Posterior cingulate gyrus (tissue), 11 donors: ENCODE results near the gene APC2.

Experiments used
- DNase-seq, 10 donors: peaks; one replicate each; pipeline versions ENCODE4 v3.0.0 to v3.0.0-alpha.2; 2020 to 2021; ENCODE audit warnings: mixed read lengths in 3 of 10
- intact Hi-C: fragments of 100-400 bp; cut with DNase I; formaldehyde crosslinking; loops from one replicate; pipeline ENCODE4 v1.15.1; 2023

Gene APC2

GRCh38 chr19:1457892-1458291 lies 8.0 kb downstream of the APC2 start:
- no peak for DNase-seq
- intact Hi-C loops = no loop called here

- DNase-seq = no peak
- intact Hi-C loops = no loop called here
These were observed 9.6 kb downstream of the APC2 start for GRCh38 chr19:1459479-1459878.

GRCh38 chr19:1460033-1460995 lies 10.4 kb downstream of the APC2 start:
- peak in 1 of 10 donors; percentile 81 for DNase-seq
- intact Hi-C loops = no loop called here

- no peak for DNase-seq
- intact Hi-C loops = no loop called here
These were observed 11.9 kb downstream of the APC2 start for GRCh38 chr19:1461862-1462261.

- peak in 2 of 10 donors; percentile 22 to 91 for DNase-seq
- intact Hi-C loops = no loop called here
These were observed 15.5 kb downstream of the APC2 start for GRCh38 chr19:1465191-1466016.

GRCh38 chr19:1466018-1466460 lies 16.1 kb downstream of the APC2 start:
- peak in 2 of 10 donors; percentile 12 to 85 for DNase-seq
- intact Hi-C loops = no loop called here

- peak in 2 of 10 donors; percentile 8 to 84 for DNase-seq
These were observed 16.7 kb downstream of the APC2 start for GRCh38 chr19:1466461-1467214.

GRCh38 chr19:1467215-1467489 lies 17.2 kb downstream of the APC2 start:
- intact Hi-C loops = no loop called here
- DNase-seq = peak in 1 of 10 donors; percentile 5

More at GRCh38 chr19:1466461-1467214, 16.7 kb downstream of the APC2 start:
- intact Hi-C loops = no loop called here

- peak in 2 of 10 donors; percentile 6 to 87 for DNase-seq
- intact Hi-C loops = no loop called here
These were observed 17.8 kb downstream of the APC2 start for GRCh38 chr19:1467490-1468273.

- peak in 1 of 10 donors; percentile 84 for DNase-seq
- intact Hi-C loops = no loop called here
These were observed 18.4 kb downstream of the APC2 start for GRCh38 chr19:1468274-1468820.

- no peak for DNase-seq
- intact Hi-C loops = no loop called here
These were observed 18.9 kb downstream of the APC2 start for GRCh38 chr19:1468821-1469254.

- intact Hi-C loops = no loop called here
- peak in 1 of 10 donors; percentile 82 for DNase-seq
These were observed 19.5 kb downstream of the APC2 start for GRCh38 chr19:1469255-1470054.

- DNase-seq = peak in 1 of 10 donors; percentile 5
- intact Hi-C loops = no loop called here
These were observed 20.1 kb downstream of the APC2 start for GRCh38 chr19:1470055-1470304.

GRCh38 chr19:1470305-1471009 lies 20.5 kb downstream of the APC2 start:
- peak in 5 of 10 donors; percentile 38 to 92 (median 48) for DNase-seq
- intact Hi-C loops = no loop called here

- intact Hi-C loops = no loop called here
- DNase-seq = peak in 2 of 10 donors; percentile 19 to 85
These were observed 21.1 kb downstream of the APC2 start for GRCh38 chr19:1471010-1471514.

- intact Hi-C loops = no loop called here
- DNase-seq = peak in 4 of 10 donors; percentile 37 to 91 (median 54)
These were observed 21.7 kb downstream of the APC2 start for GRCh38 chr19:1471515-1472160.
